Measurements from ENCODE around the gene BIVM. TPM values are rescaled to one million over a fixed set of nuclear protein-coding genes. Genes with fewer than 3 reads are reported as not detected.

BIVM gene
- total and polyA plus RNA-seq, 12 donors, result 6.1 to 32.9 (median 15.9) TPM

- intact Hi-C loops (cut with DNase I), result loop anchor here (5.0 kb wide), 2 partner anchors 250 to 255 kb away; partner anchors contain the start of gene TPP2 (in 1 of the 2)
- Histone ChIP-seq H3K4me1 (replicated peaks in 1 of 2) (peaks cover 4 to 23% of the 10 kb centered on the region in 2 donors), H3K27me3 (no peaks in the 10 kb centered on the region), H3K9me3 (replicated peaks in 1 of 3) (no peaks in the 10 kb centered on the region), H3K36me3 (replicated peaks in 1 of 2) (peaks cover 0 to 5% of the 10 kb centered on the region in 2 donors), H3K4me3 (peak overlapping the region in 2 of 4 donors; percentile 68 to 84), H3K27ac (peak overlapping the region; percentile 38 to 98 (median 93))
- DNase-seq, result peak in 2 of 7 donors; percentile 30 to 32
- peak; percentile 59 to 89 (median 70) for TF ChIP-seq CTCF (IDR thresholded peaks at IDR 0.05)
- TF ChIP-seq POLR2A (IDR thresholded peaks at IDR 0.05), result no peak
- WGBS, 4 donors, result 8 to 20% (median 16%) methylated on average over 12 of the region's 12 CpGs
Observed at GRCh38 chr13:102847272-102848234, 48.6 kb downstream of the BIVM start.

- peaks cover 0 to 19% of the 10 kb centered on the region in 2 donors for H3K36me3 ChIP-seq (replicated peaks in 1 of 2)
- H3K27me3 ChIP-seq, result no peaks in the 10 kb centered on the region
- 89 to 95% (median 91%) methylated on average over 6 of the region's 6 CpGs for WGBS, 4 donors
- peaks cover 4 to 23% of the 10 kb centered on the region in 2 donors for H3K4me1 ChIP-seq (replicated peaks in 1 of 2)
- TF ChIP-seq CTCF (IDR thresholded peaks at IDR 0.05) (no peak), POLR2A (IDR thresholded peaks at IDR 0.05) (no peak)
- DNase-seq, result no peak
- no peaks in the 10 kb centered on the region for H3K9me3 ChIP-seq (replicated peaks in 1 of 3)
- intact Hi-C loops (cut with DNase I), result loop anchor here (5.0 kb wide), 2 partner anchors 252 to 257 kb away; partner anchors contain the start of gene TPP2 (in 1 of the 2)
- H3K4me3 ChIP-seq, result no peak overlapping the region
- no peak overlapping the region for H3K27ac ChIP-seq
Observed at GRCh38 chr13:102848956-102849355, 50.0 kb downstream of the BIVM start.

GRCh38 chr13:102852556-102852955, 53.6 kb downstream of the BIVM start:
- H3K27ac ChIP-seq, result no peak overlapping the region
- H3K36me3 ChIP-seq (replicated peaks in 1 of 2), result peaks cover 0 to 50% of the 10 kb centered on the region in 2 donors
- H3K9me3 ChIP-seq (replicated peaks in 1 of 3), result no peaks in the 10 kb centered on the region
- no peaks in the 10 kb centered on the region for H3K27me3 ChIP-seq
- peaks cover 0 to 10% of the 10 kb centered on the region in 2 donors for H3K4me1 ChIP-seq (replicated peaks in 1 of 2)
- WGBS, 4 donors, result 90 to 97% (median 91%) methylated on average over 3 of the region's 3 CpGs
- intact Hi-C loops (cut with DNase I), result no loop called here
- TF ChIP-seq POLR2A (IDR thresholded peaks at IDR 0.05), result no peak
- TF ChIP-seq CTCF (IDR thresholded peaks at IDR 0.05), result no peak
- DNase-seq, result no peak
- H3K4me3 ChIP-seq, result no peak overlapping the region

- Histone ChIP-seq H3K27me3 (no peaks in the 10 kb centered on the region), H3K4me1 (replicated peaks in 1 of 2) (no peaks in the 10 kb centered on the region), H3K27ac (no peak overlapping the region), H3K4me3 (no peak overlapping the region), H3K36me3 (replicated peaks in 1 of 2) (peaks cover 0 to 67% of the 10 kb centered on the region in 2 donors), H3K9me3 (replicated peaks in 1 of 3) (no peaks in the 10 kb centered on the region)
- no peak for DNase-seq
- TF ChIP-seq CTCF (IDR thresholded peaks at IDR 0.05) (no peak), POLR2A (IDR thresholded peaks at IDR 0.05) (no peak)
- WGBS, 4 donors, result 76 to 81% (median 79%) methylated on average over 7 of the region's 7 CpGs
- intact Hi-C loops (cut with DNase I), result no loop called here
Observed at GRCh38 chr13:102854675-102855074, 55.8 kb downstream of the BIVM start.
